ENCODE results near the gene RNF144A.

- no peak for TF ChIP-seq POLR2A (IDR thresholded peaks at IDR 0.05)
- TF ChIP-seq, protein P1, sequence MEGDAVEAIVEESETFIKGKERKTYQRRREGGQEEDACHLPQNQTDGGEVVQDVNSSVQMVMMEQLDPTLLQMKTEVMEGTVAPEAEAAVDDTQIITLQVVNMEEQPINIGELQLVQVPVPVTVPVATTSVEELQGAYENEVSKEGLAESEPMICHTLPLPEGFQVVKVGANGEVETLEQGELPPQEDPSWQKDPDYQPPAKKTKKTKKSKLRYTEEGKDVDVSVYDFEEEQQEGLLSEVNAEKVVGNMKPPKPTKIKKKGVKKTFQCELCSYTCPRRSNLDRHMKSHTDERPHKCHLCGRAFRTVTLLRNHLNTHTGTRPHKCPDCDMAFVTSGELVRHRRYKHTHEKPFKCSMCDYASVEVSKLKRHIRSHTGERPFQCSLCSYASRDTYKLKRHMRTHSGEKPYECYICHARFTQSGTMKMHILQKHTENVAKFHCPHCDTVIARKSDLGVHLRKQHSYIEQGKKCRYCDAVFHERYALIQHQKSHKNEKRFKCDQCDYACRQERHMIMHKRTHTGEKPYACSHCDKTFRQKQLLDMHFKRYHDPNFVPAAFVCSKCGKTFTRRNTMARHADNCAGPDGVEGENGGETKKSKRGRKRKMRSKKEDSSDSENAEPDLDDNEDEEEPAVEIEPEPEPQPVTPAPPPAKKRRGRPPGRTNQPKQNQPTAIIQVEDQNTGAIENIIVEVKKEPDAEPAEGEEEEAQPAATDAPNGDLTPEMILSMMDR (IDR thresholded peaks at IDR 0.05), result no peak
These were observed 136.5 kb downstream of the RNF144A start for GRCh38 chr2:7053650-7054265.

All from ovary (tissue), 3 donors.